ENCODE results near the gene CALCOCO1. TPM values are rescaled to one million over a fixed set of nuclear protein-coding genes. Genes with fewer than 3 reads are reported as not detected.

The CALCOCO1 gene
- total RNA-seq, 2 experiments from 2014 or later = 12.8 to 25.1 TPM

DNA sequence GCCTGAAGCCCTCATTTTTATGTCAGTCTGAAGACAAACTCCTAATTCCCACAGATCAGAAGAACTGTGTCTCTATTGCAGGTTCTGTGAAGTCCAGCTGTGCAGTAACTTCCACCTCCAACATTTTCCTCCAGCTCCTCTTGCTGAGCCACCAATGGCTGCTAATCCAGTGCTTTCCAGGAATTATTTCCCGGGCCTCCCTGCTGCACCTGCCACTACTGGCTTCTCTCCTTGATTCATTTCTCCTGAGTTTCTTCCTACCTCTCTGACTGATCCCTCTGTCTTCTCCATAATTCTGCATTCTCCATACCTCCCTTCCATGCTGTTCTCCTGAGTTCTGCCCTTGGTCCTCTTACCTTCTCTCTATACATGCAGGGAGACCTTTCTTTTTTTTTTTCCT is 21.2 kb downstream of the CALCOCO1 start:
- intact Hi-C loops (cut with micrococcal nuclease; ENCODE audit: unreplicated experiment) = loop anchor here (10.0 kb wide), 1 partner anchor 279 kb away; the partner anchor contains the start of gene HOXC10
- TF ChIP-seq CTCF (conservative IDR thresholded peaks at IDR 0.05; ENCODE audit: low read length) (no peak), EZH2phosphoT487 (IDR thresholded peaks at IDR 0.05; ENCODE audit: borderline replicate concordance, low read depth, low read length) (no peak)
- Histone ChIP-seq H3K79me2 (ENCODE audit: insufficient read depth, low read depth, low read length) (no peaks in the 10 kb centered on the region), H3K36me3 (ENCODE audit: insufficient read depth, low read length) (no peaks in the 10 kb centered on the region), H3K9me3 (ENCODE audit: low read length) (no peaks in the 10 kb centered on the region), H3K4me1 (ENCODE audit: insufficient read depth, low read length, poor library complexity, severe bottlenecking) (no peaks in the 10 kb centered on the region), H3K27ac (ENCODE audit: low read depth, low read length, poor library complexity, severe bottlenecking) (no peak overlapping the region), H4K20me1 (ENCODE audit: insufficient read depth, low read length) (no peaks in the 10 kb centered on the region), H3K9me2 (ENCODE audit: insufficient read depth, low read length) (no peaks in the 10 kb centered on the region), H2AFZ (ENCODE audit: low read length) (no peak overlapping the region), H3K4me3 (ENCODE audit: low read depth, low read length, poor library complexity, severe bottlenecking) (no peak overlapping the region), H3K4me2 (ENCODE audit: low read length) (no peak overlapping the region)
- BruUV-seq (replicated peaks) = no TSS peak
- CTCF ChIA-PET (ENCODE audit: unreplicated experiment) = no interaction called here
- DNase-seq (ENCODE audit: low spot score) = no peak
- POLR2A ChIA-PET = no interaction called here

DNA sequence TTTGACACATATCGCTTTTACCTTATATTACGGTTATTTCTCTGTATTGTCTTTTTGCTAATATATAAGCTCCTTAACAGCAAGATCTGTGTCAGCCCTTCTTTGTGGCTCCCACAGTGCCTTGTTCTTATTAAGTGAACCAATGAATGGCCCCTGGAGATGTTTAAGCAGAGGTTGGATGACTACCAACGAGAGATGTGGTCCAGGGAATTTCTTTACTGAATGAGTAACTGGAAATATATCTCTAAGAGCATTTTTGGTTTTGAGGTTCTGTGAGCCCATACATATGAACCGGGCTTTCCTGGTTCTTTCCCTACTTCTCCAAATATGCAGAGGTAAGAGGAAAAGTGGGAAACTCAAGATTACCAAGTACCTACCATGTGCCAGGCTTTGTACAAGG is 23.5 kb downstream of the CALCOCO1 start:
- TF ChIP-seq EZH2phosphoT487 (IDR thresholded peaks at IDR 0.05; ENCODE audit: borderline replicate concordance, low read depth, low read length) (no peak), CTCF (conservative IDR thresholded peaks at IDR 0.05; ENCODE audit: low read length) (no peak)
- intact Hi-C loops (cut with micrococcal nuclease; ENCODE audit: unreplicated experiment) = loop anchor here (10.0 kb wide), 1 partner anchor 281 kb away; the partner anchor contains the start of gene HOXC10

DNA sequence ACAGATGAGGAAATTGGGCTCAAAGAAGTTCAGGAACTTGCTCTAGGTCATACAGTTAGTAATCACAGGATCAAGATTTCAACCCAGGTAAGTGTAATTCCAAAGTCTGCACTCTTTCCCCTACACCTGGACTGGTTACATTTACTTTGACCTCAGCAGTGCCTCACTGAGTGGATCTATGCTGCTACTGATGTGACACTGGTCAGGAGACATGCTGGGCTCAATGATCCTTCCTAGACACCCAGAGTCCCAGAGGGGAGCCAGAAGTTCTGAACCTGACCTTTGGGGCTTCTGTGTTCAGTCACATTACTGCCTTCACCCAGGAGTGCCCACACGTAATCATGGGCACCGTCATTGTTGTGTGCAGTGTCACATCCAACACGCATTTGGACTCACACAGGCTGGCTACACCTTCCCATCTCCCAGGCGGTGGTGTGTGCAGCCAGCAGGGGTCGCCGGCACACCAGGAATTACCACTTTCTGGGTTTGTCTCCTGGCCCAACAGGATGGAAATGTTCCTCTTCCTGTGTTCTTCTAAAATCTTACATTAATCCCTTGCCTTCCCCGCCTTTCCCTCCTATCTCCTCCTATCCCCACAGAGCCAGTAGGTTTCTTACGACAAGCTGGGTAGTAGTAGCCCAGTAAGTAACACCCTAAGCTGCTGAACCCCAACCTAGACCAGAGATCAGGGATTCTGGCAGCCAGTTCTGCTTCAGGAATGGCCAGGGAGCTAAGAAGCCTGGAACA is 25.6 kb downstream of the CALCOCO1 start:
- H3K4me2 ChIP-seq (ENCODE audit: low read length) = no peak overlapping the region
- ChIA-PET CTCF (ENCODE audit: unreplicated experiment) (interaction anchor here (0.5 to 1.4 kb wide), 4 partner anchors 33 to 380 kb away, joined by 3 to 12 read pairs (median 4); no protein-coding TSS in a partner anchor), POLR2A (interaction anchor here (1.0 kb wide), 1 partner anchor 44 kb away, joined by 4 read pairs; no protein-coding TSS in a partner anchor)
- TF ChIP-seq CTCF (conservative IDR thresholded peaks at IDR 0.05; ENCODE audit: low read length) (peak; percentile 92), EZH2phosphoT487 (IDR thresholded peaks at IDR 0.05; ENCODE audit: borderline replicate concordance, low read depth, low read length) (no peak)
- H3K4me1 ChIP-seq (ENCODE audit: insufficient read depth, low read length, poor library complexity, severe bottlenecking) = no peaks in the 10 kb centered on the region
- H3K27ac ChIP-seq (ENCODE audit: low read depth, low read length, poor library complexity, severe bottlenecking) = no peak overlapping the region
- H3K9me3 ChIP-seq (ENCODE audit: low read length) = no peaks in the 10 kb centered on the region
- H4K20me1 ChIP-seq (ENCODE audit: insufficient read depth, low read length) = no peaks in the 10 kb centered on the region
- intact Hi-C loops (cut with micrococcal nuclease; ENCODE audit: unreplicated experiment) = loop anchor here (1.0 to 10.0 kb wide), 2 partner anchors 42 to 283 kb away; partner anchors contain the start of gene HOXC10
- peak overlapping the region; percentile 43; the same call in 1 of the 2 replicates for H2AFZ ChIP-seq (ENCODE audit: low read length)
- BruUV-seq (replicated peaks) = no TSS peak
- H3K79me2 ChIP-seq (ENCODE audit: insufficient read depth, low read depth, low read length) = no peaks in the 10 kb centered on the region
- no peaks in the 10 kb centered on the region for H3K9me2 ChIP-seq (ENCODE audit: insufficient read depth, low read length)
- DNase-seq (ENCODE audit: low spot score) = peak; percentile 71
- no peak overlapping the region for H3K4me3 ChIP-seq (ENCODE audit: low read depth, low read length, poor library complexity, severe bottlenecking)
- no peaks in the 10 kb centered on the region for H3K36me3 ChIP-seq (ENCODE audit: insufficient read depth, low read length)

More for the DNA sequence above, 23.5 kb downstream of the CALCOCO1 start:
- no peaks in the 10 kb centered on the region for H3K79me2 ChIP-seq (ENCODE audit: insufficient read depth, low read depth, low read length)
- H3K4me2 ChIP-seq (ENCODE audit: low read length) = no peak overlapping the region
- DNase-seq (ENCODE audit: low spot score) = no peak
- no peaks in the 10 kb centered on the region for H4K20me1 ChIP-seq (ENCODE audit: insufficient read depth, low read length)
- H2AFZ ChIP-seq (ENCODE audit: low read length) = no peak overlapping the region
- no peak overlapping the region for H3K4me3 ChIP-seq (ENCODE audit: low read depth, low read length, poor library complexity, severe bottlenecking)
- ChIA-PET POLR2A (interaction anchor here (0.7 kb wide), 2 partner anchors 43 to 202 kb away, joined by 3 to 4 read pairs; partner anchors contain the start of gene TARBP2), CTCF (ENCODE audit: unreplicated experiment) (interaction anchor here (0.7 kb wide), 1 partner anchor 53 kb away, joined by 6 read pairs; no protein-coding TSS in a partner anchor)
- H3K9me3 ChIP-seq (ENCODE audit: low read length) = no peaks in the 10 kb centered on the region
- H3K9me2 ChIP-seq (ENCODE audit: insufficient read depth, low read length) = no peaks in the 10 kb centered on the region
- no peaks in the 10 kb centered on the region for H3K4me1 ChIP-seq (ENCODE audit: insufficient read depth, low read length, poor library complexity, severe bottlenecking)
- no peaks in the 10 kb centered on the region for H3K36me3 ChIP-seq (ENCODE audit: insufficient read depth, low read length)
- BruUV-seq (replicated peaks) = no TSS peak
- H3K27ac ChIP-seq (ENCODE audit: low read depth, low read length, poor library complexity, severe bottlenecking) = no peak overlapping the region

Data from OCI-LY7 (cell line).